ENCODE results near the gene ZBTB32.

DNA sequence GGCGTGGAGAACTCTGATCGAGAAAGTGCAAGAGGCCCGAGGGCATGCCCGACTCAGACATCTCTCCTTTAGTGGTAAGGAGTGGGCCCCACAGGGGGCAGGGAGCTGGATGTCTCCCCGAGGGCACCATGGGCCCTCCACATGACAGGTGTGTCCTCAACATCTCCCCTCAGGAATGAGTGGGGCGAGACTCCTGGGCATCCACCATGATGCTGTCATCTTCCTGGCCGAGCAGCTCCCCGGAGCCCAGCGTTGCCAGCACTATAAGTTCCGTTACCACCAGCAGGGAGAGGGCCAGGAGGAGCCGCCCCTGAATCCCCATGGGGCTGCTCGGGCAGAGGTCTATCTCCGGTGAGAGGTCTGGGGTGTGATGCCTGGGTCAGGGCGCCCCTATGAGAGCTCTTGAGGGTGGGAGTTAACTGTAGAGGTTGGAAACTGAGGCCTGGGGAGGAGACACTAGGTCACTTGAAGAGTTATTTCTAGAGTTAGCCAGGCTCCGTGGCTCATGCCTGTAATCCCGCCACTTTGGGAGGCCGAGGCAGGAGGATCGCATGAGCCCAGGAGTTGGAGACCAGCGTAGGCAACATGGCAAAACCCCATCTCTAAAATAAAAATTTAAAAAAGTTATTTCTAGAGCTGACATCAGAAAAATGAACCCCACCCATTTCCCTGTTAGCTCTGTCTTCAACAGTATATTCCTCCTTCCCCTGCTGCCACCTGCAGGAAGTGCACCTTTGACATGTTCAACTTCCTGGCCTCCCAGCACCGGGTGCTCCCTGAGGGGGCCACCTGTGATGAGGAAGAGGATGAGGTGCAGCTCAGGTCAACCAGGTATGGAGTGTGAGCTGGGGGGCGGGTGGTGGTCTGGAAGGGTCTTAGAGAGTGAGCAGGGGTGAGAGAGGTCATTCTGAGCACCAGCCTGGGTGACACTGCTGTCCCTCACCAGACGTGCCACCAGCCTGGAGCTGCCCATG is 32.8 kb downstream of the ZBTB32 start:
- TF ChIP-seq, protein P1, sequence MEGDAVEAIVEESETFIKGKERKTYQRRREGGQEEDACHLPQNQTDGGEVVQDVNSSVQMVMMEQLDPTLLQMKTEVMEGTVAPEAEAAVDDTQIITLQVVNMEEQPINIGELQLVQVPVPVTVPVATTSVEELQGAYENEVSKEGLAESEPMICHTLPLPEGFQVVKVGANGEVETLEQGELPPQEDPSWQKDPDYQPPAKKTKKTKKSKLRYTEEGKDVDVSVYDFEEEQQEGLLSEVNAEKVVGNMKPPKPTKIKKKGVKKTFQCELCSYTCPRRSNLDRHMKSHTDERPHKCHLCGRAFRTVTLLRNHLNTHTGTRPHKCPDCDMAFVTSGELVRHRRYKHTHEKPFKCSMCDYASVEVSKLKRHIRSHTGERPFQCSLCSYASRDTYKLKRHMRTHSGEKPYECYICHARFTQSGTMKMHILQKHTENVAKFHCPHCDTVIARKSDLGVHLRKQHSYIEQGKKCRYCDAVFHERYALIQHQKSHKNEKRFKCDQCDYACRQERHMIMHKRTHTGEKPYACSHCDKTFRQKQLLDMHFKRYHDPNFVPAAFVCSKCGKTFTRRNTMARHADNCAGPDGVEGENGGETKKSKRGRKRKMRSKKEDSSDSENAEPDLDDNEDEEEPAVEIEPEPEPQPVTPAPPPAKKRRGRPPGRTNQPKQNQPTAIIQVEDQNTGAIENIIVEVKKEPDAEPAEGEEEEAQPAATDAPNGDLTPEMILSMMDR (IDR thresholded peaks at IDR 0.05): no peak
- TF ChIP-seq POLR2A (IDR thresholded peaks at IDR 0.05): no peak

Measured in breast epithelium (tissue), 3 donors.